ENCODE data around the gene GXYLT1.
A peak's percentile ranks its signal among the peaks of the same experiment; 100 is the strongest.
"Not testable (repeated sequence)": the region's sequence is repeated elsewhere in the genome, so short reads cannot be mapped to it uniquely, and the experiment has no call there.

GXYLT1 gene

DNA sequence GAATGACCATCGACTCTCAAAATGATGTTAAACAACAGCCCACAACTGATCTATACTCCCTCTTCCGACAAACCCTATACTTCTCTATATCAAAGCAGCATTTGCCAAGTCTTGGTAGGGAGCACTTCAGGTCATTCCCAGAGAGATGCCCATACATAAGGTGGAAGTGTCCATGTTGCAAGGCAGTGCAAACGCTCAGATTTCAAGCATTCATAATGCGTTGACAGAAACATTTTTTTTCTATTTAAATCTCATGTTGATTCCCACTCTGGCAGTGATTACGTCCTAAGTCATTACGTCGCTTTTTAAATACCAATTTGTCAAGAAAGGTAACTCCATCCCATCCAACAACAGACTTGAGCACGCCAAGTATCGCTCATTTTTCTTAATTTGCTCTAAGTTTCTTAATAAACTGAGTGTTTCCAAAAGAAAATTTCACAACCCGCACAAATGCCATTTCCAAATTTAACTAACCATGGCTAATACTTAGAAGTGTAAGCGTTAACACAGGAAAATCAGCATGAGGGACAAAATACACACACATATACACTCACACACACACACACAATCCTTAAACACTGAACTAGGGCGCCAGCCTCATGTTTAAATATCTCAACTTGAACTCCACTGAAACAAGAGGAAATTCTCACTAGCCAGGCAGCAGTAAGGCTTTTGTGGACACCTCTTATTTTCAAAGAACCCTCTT, 1.1 kb downstream of the GXYLT1 start:
- peak in 1 of 2 donors; percentile 21 for DNase-seq

DNA sequence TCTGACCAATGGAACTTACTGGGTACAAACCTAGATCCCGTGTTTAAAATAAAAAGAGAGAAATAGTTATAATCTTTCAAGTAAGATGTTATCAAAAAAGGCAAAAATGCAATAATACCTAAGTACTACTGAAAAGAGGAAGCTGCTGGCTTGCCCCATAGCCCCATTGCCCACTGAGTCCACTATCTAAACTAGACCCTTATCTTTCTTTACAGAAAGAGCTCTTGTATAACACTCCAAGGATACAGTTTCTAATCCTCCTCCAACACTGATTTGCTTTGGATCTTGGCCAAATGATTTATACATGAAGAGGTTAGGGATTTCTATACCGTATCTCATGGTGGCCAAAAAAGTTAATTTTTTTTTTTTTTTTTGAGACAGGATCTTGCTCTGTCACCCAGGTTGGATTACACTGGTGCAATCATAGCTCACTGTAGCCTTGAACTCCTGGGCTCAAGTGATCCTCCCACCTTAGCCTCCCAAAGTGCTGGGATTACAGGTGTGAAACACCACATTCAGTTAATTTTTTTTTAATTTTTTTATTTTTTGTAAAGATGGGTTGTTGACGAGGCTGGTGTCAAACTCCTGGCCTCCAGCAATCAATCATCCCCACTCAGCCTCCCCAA, 2.6 kb downstream of the GXYLT1 start:
- DNase-seq: no peak

DNA sequence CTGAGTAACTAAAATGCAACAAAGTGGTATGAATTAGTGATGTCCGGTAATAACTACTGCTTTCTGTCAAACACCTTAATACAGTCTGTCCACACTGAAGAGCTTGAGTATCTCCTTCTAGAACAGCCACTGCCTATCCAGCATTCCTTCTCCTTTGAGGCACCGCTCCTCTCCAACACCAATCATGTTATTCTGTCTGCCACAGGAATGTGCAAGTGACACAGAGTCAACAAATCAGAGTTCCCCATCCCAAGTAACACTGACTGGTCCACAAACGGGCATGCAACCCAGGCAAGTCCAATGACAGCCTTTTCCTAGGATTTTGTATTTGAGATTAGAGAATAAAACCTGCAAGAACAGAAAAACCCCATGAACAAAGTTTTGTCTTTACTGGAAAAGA, 3.8 kb downstream of the GXYLT1 start:
- no peak for DNase-seq

DNA sequence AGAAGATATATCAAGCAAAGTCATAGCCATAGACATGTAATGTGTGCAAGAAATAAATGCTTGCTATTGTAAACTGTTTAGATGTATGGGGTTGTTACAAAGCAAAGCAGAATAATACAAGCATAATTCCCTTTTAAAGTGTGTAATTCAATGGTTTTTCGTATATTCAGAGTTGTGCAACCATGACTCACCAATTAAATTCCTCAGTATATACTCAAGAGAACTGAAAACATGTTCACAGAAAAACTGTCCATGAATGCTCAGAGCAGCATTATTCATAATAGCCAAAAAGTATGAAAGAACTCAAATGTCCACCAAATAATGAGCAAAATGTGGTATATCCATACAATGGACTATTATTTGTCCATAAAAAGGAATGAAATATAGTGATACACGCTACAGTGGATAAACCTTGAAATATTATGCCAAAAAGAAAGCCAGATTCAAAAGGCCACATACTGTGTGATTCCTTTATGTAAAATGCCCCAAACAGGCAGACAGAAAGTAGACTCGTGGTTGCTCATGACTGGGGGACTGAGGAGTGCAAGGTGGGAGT, 9.3 kb downstream of the GXYLT1 start:
- no peak for DNase-seq

DNA sequence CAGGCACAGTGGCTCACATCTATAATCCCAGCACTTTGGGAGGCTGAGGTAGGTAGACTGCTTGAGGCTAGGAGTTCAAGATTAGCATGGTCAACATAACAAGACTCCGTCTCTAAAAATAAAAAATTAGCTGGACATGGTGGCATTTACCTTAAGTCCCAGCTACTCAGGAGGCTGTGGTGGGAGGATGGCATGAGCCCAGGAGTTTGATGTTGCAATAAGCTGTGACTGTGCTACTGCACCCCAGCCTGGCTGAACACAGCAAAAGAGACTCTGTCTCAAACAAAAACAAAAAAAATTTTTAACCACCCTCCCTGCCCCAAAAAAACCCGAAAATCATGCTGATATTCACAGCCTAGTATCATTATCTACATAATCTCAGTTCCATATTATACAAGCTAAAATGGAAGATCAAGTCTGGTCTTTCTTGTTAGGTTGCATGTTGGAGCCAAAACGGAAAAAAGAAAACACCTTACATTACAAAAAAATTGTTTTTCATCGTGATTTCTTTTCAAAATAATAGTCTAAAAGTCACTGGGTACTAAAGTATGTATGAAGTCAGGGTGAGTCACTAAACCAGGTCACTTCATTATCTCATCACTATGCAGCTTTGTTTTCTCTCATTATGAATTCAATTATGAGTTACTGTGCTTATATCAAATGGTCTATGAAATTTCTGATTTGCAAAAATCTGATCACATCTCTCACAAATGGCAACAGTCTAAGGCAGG, 13.8 kb downstream of the GXYLT1 start:
- DNase-seq: no peak

DNA sequence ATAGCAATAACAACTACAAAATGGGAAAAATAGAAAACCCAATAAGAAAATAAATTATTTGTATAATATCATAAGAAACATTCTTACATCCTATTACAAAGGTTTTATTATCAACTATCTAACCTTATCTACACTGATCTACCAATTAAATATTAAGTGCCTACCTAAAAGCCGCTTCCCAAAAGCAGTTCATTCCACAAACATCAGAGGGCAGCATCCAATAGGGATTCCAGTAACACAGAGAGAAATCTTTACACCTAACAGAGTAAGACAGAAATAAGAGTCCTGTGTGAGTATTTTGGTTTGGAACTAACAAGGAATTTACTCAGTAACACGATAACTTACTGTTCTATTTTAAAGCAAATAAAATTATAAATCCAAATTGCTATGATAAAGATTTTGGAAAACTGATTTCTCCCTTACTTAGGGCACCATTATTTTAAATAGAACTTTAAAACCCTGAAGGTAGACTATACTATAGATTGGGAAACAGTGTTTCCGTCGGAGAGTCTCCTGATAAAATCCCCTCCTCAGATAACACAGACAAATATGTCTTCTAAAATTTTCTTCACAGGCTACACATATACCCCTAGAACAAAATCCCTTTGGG, 15.0 kb downstream of the GXYLT1 start:
- DNase-seq: peak in 1 of 2 donors; percentile 28

DNA sequence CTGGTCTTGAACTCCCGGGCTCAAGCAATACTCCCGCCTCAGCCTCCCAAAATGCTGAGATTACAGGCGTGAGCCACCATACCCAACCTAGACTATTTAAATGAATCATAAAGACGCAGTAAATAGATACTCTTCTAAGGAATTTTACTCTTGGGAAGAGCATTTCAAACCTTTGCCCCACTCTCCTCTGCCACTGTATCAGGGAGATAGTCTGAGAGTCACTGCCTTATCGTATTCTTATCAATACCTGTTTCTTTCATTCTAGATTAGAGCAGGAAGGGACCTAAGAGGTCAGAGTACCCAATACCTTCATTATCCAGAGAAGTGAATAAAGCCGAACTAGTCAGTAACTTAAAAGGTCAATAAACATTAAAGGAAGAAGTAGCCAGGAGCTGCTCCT, 15.8 kb downstream of the GXYLT1 start:
- DNase-seq: no peak

DNA sequence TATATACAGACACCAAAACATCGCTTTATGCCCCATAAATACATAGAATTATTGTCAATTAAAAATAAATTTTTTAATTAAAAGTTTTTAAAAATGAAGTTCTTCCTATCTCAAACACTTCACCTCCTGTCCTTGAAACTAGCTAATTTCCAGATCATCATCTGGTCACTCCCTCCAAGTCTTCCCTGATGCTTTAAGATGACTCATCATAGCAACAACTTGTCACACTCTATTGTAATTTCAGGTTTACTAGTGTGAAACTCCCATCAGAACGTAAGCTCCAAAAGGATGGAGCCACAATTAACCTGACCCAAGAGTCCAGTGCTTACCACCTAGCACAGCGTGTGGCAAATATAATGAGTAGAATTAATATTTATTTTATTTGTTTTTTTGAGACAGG, 16.3 kb downstream of the GXYLT1 start:
- DNase-seq: no peak

DNA sequence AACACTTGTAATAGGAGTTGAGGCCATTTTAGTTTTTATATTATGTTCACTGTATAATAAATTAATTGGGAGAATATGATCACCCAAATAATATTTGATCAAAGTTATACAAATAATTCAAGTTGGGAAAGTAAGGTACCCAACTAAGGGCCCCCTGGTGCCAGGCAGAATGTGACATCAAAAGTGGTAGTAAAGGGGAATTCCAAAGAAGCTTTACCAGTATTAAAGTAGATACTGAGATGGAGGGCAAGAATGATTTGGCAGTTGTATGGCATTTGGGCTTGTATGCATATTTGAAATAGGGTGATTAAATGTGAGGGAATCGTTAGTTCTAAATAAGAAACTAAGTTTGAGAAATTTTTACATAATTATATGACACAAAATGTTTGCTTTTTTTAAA, 17.7 kb downstream of the GXYLT1 start:
- DNase-seq: no peak

DNA sequence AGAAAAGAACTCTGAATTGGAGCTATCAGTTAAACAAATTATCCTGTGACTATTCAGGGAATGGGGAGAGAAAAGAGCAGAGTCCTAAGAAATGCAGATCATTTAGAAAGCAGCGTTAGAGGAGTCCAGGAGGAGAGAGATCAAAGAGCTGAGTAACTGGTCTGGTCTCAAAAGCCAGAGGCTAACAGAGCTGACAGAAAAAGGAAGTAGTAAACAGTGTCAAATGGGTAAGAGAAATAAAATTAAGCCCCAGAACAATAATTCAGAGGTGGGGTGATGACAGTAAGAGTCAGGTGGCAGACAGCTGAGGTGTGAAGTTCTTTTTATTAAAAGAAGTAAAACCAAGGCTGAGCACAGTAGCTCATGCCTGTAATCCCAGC, 19.3 kb downstream of the GXYLT1 start:
- peak in 1 of 2 donors; percentile 35 for DNase-seq

DNA sequence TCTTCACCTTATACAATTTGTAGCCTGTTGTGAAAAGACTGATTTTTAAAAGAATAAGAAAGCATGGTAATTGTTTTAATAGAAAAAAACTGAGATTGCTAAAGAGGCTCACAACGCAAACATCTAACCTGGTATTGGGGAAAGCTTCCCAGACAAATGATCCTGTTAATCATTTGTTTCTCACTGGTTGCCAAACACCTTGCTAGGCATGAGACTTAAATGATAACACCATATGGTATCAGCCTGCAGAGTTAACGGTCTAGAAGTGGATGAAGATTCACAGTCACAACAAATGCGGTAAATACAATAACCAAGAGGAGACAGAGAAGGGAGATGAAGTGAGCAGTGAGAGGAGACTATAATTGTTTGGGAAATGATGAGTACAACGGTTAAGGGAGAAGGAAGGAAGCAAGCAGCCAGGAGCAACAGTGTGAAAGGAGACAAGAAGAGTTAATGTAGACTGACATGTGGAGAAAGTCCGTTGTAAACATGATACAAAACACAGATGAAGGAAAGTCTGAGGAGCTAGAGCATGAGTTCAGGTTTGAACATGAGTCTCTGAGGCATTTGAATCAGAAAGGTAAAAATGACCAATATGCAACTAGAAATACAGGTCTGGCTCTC, 19.8 kb downstream of the GXYLT1 start:
- no peak for DNase-seq

DNA sequence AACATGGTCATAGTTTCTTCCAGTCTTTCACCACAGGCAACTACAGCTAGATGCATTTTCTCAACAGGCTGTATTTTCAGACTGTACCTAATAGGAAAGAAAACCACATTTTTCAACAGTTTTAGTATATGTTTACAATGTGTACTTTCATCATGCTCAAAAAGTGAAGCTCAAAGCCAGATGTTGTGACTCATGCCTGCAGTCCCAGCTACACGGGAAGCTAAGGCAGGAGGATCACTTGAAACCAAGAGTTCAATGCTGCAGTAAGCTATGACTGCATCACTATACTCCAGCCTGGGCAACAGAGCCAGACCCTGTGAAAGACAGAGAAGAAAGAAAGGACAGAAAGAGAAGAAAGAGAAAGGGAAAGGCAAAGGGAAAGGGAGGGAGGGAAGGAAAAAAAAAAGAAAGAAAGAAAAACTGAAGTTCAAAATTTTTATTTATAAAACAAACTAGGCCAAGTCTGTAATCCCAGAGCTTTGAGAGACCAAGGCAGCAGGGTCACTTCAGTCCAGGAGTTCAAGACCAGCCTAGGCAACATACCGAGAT, 25.5 kb downstream of the GXYLT1 start:
- DNase-seq: no peak

DNA sequence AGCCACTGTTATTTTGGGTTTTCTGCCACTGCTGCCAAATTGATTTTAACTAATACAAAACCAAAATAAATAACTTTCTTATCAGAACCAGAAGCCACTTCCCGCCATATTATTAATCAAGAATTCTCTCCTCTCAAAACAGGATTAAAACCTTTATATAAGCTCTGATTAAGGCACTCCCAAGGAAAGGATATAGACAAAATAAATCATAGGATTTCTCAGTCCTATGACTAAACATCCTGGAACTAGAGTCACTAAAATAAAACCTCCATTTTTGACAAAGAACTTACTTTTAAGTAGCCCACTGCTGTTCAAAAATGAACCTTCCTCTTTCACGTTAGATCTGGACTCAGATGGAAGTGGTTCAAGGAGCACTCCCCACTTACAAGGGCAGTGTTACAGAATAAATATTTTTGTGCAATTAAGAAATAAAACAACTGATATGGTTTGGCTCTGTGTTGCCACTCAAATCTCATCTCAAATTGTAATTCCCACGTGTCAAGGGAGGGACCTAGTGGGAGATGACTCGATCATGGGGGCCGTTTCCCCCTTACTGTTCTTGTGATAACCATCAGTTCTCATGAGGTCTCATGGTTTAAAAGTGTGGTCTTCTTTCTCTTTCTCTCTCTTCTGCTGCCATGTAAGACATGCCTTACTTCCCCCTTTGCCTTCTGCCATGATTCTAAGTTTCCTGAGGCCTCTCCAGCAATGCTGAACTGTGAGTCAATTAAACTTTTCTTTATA, 26.4 kb downstream of the GXYLT1 start:
- DNase-seq: peak in 1 of 2 donors; percentile 66

DNA sequence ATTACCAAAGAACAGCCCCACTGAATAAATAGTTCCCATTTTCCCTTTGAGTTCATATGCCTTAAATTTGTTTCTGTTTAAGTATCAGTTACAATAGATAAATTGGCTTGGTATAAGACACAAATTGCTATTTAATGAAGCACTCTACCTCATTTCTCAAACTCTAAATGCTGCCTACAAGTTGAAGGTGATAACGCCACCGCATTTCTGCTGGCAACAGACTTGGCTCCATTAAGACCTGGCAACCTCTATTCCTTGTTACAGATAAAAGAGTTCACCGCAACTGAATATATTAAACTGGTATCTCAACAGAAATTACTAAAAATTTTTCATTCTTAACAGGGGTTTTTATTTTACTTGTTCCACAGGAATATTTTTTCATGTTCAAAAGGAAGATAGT, 35.6 kb downstream of the GXYLT1 start:
- DNase-seq: no peak

DNA sequence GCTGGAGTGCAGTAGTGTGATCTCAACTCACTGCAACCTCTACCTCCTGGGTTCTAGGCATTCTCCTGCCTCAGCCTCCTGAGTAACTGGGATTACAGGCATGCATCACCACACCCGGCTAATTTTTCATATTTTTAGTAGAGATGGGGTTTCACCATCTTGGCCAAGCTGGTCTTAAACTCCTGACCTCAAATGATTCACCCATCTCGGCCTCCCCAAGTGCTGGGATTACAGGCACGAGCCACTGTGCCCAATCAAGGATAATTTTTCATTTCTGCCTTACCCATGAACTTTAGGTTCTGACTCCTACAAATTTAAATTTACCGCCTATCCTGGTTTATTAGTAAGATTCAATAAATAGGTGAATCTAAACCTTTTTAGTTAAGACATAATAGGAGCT, 37.9 kb downstream of the GXYLT1 start:
- not testable (repeated sequence) for DNase-seq

DNA sequence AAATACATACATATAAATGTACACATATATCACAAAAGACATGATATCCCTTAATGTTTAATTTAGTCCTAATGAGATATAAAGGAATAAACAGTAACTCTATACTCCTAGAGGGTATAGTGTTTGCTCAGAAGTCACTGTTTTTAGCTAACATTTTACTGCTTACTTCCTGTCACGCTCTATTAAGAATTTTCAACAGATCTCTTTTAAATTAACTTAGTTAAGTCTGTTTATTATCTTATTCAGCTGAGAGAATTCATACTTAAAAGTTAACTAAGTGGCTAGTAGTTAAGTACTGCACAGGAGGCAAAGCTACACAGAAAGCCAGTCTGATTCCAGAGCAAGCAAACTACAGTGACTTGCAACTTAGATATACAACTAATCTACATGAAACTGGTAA, 39.9 kb downstream of the GXYLT1 start:
- no peak for DNase-seq

DNA sequence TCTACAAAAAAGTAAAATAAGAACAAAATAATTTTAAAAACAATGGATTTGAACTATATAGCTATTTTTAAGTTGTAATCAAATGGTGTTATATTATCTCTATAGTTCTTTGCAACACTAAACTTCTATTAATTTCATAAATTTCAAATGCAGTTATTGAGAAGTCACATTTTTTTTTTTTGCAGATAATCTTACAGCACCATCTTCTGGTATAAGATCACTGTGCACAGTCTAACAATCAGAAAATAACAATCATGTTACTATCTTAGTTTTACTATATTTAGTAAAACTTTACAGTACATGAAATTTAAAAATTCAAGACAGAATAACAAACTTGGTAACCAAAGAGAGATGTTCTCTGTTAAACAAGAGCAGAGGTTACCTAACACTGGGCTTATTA, 40.6 kb downstream of the GXYLT1 start:
- no peak for DNase-seq

DNA sequence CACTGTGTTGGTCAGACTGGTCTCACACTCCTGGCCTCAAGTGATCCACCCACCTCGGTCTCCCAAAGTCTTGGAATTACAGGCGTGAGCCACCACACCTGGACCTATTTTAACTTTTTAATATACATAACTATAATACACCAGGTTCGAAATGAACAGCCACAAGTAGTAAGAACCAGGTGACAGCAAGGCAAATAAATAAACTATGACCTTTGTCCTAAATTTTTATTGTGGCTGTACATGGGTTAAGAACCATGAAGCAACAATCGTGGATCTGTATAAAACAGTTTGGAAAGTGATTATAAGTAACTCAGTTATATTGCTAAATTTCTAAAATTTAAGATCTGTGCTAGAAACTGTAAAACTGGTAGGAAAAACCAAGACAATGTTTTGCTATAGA, 41.5 kb downstream of the GXYLT1 start:
- no peak for DNase-seq

DNA sequence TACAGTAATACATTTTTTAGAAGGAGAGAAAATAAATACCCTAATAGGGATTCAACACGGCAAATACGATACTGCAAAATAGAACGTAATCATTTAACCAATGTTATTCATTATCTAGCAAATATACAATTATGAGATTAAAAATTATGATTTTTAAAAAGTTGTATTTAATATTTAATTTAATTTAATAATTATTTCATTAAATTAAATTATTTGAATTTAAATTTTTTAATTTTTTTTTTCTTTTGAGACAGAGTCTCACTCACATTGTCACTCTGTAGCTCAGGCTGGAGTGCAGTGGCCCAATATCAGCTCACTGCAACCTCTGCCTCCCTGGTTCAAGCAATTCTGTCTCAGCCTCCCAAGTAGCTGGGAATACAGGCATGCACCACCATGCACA, 42.0 kb downstream of the GXYLT1 start:
- no peak for DNase-seq

DNA sequence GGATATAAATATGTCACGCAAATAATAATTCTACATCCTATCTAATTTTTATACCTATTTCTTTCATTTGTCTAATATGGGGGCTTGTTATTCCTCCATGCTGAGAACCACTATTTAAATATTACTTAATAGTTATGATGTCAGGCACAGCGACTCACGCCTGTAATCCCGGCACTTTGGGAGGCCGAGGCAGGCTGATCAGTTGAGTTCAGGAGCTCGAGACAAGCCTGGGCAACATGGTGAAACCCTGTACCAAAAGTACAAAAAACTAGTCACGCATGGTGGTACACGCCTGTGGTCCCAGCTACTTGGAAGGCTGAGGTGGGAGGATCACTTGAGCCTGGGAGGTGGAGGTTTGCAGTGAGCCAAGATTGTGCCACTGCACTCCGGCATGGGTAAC, 45.2 kb downstream of the GXYLT1 start:
- no peak for DNase-seq

DNA sequence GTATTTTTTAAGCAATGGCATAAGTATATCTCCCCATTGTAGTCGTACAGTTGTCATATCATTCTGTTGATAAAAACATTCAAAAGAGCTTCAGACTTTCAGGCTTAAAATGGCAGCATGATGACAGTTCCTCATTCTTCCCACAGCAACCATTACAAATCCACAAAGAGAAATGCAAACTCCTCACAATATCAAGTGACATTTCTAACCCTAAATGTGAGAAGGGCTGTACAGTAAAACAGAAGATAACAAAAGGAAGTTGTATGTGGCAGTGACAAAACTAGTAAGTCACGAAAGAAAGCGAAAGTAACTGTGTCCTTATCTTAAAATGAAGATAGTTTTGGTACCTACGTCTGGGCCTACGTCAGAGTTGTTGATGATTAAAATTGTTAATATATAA, 46.7 kb downstream of the GXYLT1 start:
- DNase-seq: peak in 1 of 2 donors; percentile 87

DNA sequence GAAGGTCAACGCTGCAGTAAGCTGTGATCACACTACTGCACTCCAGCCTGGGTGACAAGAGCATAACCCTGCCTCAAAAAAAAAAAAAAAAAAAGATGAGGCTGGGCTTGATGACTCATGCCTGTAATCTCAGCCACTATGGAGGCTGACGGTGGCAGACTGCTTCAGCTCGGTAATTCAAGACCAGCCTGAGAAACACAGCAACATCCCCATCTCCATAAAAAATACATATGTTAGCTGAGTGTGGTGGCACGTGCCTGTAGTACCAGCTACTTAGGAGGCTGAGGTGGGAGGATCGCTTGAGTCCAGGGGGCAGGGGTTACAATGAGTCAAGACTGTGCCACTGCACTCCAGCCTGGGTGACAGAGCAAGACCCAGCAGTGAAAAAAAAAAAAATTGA, 50.4 kb downstream of the GXYLT1 start:
- no peak for DNase-seq
